Chondrocyte (in vitro differentiated cells): ENCODE results near the gene FAR2. TPM values are rescaled to one million over a fixed set of nuclear protein-coding genes. Genes with fewer than 3 reads are reported as not detected.

Experiments used
- DNase-seq: peaks from one replicate; pipeline ENCODE4 v3.0.0; 2021; ENCODE audit warnings: mixed read lengths, low spot score
- H3K27ac Mint-ChIP-seq: one replicate; pipeline ENCODE4 v1.8.0; 2021; ENCODE audit warnings: mild to moderate bottlenecking, moderate library complexity, mixed read lengths; ENCODE audit not compliant: unreplicated experiment
- H3K27me3 Mint-ChIP-seq: 2 replicates; pipeline ENCODE4 v1.8.0; 2021; ENCODE audit warnings: low read depth, mixed read lengths
- H3K36me3 Mint-ChIP-seq: 2 replicates; pipeline ENCODE4 v1.8.0; 2021; ENCODE audit warnings: low read depth, mixed read lengths
- H3K4me1 Mint-ChIP-seq: 2 replicates; pipeline ENCODE4 v1.8.0; 2021; ENCODE audit warnings: low read depth, mild to moderate bottlenecking, mixed read lengths
- H3K4me3 Mint-ChIP-seq: one replicate; pipeline ENCODE4 v1.8.0; 2021; ENCODE audit warnings: mild to moderate bottlenecking, moderate library complexity, mixed read lengths; ENCODE audit not compliant: unreplicated experiment
- H3K9me3 Mint-ChIP-seq: 2 replicates; pipeline ENCODE4 v1.8.0; 2021; ENCODE audit warnings: low read depth, mixed read lengths
- total RNA-seq: library from RNA; stranded (reverse); gene quantifications from 3 replicates; pipeline ENCODE4 v1.2.1, GENCODE V29; 2021
- TF ChIP-seq, protein P1 (sequence below): fragments of 200-600 bp; sonication (generic); IDR thresholded peaks from 2 replicates; pipeline ENCODE4 v1.5.0; 2021; ENCODE audit warnings: antibody characterized with exemption, mild to moderate bottlenecking, moderate library complexity

Gene FAR2
- total RNA-seq, 1 donor from 2014 or later = 19.6 TPM

DNA sequence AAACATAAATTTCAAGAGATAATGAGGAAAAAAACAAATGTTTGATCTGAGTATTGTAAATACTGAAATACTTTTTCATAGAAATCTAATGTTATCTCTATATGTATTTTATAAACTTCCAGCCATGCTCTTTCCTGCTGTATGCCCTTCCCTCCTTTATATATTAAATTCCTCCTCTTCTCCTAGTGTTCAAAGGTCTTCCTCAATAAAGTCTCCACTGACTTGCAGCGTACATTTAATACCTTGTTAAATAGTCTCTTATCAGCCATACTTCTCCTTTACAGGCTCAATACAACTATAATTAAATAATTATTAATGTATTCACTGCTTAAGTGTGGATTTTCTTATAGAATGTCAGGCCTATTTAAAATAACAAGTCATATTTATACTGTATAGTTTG is 205.9 kb downstream of the FAR2 start:
- TF ChIP-seq, protein P1, sequence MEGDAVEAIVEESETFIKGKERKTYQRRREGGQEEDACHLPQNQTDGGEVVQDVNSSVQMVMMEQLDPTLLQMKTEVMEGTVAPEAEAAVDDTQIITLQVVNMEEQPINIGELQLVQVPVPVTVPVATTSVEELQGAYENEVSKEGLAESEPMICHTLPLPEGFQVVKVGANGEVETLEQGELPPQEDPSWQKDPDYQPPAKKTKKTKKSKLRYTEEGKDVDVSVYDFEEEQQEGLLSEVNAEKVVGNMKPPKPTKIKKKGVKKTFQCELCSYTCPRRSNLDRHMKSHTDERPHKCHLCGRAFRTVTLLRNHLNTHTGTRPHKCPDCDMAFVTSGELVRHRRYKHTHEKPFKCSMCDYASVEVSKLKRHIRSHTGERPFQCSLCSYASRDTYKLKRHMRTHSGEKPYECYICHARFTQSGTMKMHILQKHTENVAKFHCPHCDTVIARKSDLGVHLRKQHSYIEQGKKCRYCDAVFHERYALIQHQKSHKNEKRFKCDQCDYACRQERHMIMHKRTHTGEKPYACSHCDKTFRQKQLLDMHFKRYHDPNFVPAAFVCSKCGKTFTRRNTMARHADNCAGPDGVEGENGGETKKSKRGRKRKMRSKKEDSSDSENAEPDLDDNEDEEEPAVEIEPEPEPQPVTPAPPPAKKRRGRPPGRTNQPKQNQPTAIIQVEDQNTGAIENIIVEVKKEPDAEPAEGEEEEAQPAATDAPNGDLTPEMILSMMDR = no peak
- H3K27ac Mint-ChIP-seq = no peak overlapping the region
- no peaks in the 10 kb centered on the region for H3K9me3 Mint-ChIP-seq
- no peaks in the 10 kb centered on the region for H3K27me3 Mint-ChIP-seq
- H3K36me3 Mint-ChIP-seq = peaks cover 6% of the 10 kb centered on the region
- H3K4me1 Mint-ChIP-seq = no peaks in the 10 kb centered on the region
- H3K4me3 Mint-ChIP-seq = no peak overlapping the region
- no peak for DNase-seq

- Mint-ChIP-seq H3K27me3 (no peaks in the 10 kb centered on the region), H3K4me3 (no peak overlapping the region), H3K36me3 (peaks cover 16% of the 10 kb centered on the region), H3K9me3 (peaks cover 4% of the 10 kb centered on the region), H3K4me1 (no peaks in the 10 kb centered on the region), H3K27ac (no peak overlapping the region)
- DNase-seq = no peak
- TF ChIP-seq, protein P1 = no peak
Observed at GRCh38 chr12:29365091-29365490, 216.0 kb downstream of the FAR2 start.

- TF ChIP-seq, protein P1 = no peak
- H3K4me1 Mint-ChIP-seq = peaks cover 6% of the 10 kb centered on the region
- no peak overlapping the region for H3K27ac Mint-ChIP-seq
- DNase-seq = no peak
- H3K9me3 Mint-ChIP-seq = peaks cover 3% of the 10 kb centered on the region
- H3K36me3 Mint-ChIP-seq = peaks cover 2% of the 10 kb centered on the region
- H3K27me3 Mint-ChIP-seq = no peaks in the 10 kb centered on the region
- no peak overlapping the region for H3K4me3 Mint-ChIP-seq
Observed at GRCh38 chr12:29374012-29374411, 224.9 kb downstream of the FAR2 start.

GRCh38 chr12:29374913-29375312 is 225.8 kb downstream of the FAR2 start:
- DNase-seq = no peak
- H3K27ac Mint-ChIP-seq = no peak overlapping the region
- TF ChIP-seq, protein P1 = no peak

DNA sequence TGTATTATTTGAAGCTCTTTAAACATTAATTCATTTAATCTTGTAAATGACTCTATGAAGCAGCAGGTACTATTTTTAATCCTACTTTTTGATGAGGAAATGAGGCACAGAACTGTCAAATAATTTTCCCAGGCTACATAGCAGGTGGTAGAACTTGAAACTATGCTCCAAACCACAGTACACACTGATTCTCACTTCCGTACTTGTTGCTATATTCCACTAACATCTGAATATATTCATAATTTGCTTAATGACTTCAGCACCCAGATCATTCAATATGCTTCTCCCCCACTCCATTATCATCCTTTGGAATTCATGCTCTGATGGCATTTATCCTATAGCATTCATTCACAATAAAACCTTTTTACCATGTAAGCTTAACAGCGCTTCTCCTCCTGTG is 227.0 kb downstream of the FAR2 start:
- Mint-ChIP-seq H3K36me3 (peaks cover 2% of the 10 kb centered on the region), H3K4me1 (peaks cover 22% of the 10 kb centered on the region), H3K9me3 (peaks cover 3% of the 10 kb centered on the region), H3K27ac (no peak overlapping the region), H3K27me3 (no peaks in the 10 kb centered on the region), H3K4me3 (no peak overlapping the region)
- DNase-seq = no peak
- TF ChIP-seq, protein P1 = no peak

More at GRCh38 chr12:29374913-29375312, 225.8 kb downstream of the FAR2 start:
- H3K4me3 Mint-ChIP-seq = no peak overlapping the region
- H3K36me3 Mint-ChIP-seq = peaks cover 2% of the 10 kb centered on the region
- peaks cover 3% of the 10 kb centered on the region for H3K9me3 Mint-ChIP-seq
- H3K4me1 Mint-ChIP-seq = peaks cover 15% of the 10 kb centered on the region
- H3K27me3 Mint-ChIP-seq = no peaks in the 10 kb centered on the region
